HL-60/S4 treated with retinoic acid at 250 ng/mL for 4 days and 3 days (cell line): ENCODE results near the gene RRM2.

Experiments used
- in situ Hi-C: fragments of 300-500 bp; cut with MboI; formaldehyde crosslinking; loops from 2 replicates; pipeline ENCODE4 v1.7.0; 2022; ENCODE audit warnings: low sequenced_read_pairs

The RRM2 gene

GRCh38 chr2:10169581-10169980 lies 47.0 kb downstream of the RRM2 start:
- in situ Hi-C loops = no loop called here

- in situ Hi-C loops = no loop called here
Observed at GRCh38 chr2:10170256-10170655, 47.7 kb downstream of the RRM2 start.

- in situ Hi-C loops = no loop called here
Observed at GRCh38 chr2:10171006-10171800, 48.7 kb downstream of the RRM2 start.

- in situ Hi-C loops = no loop called here
Observed at GRCh38 chr2:10172033-10172871, 49.7 kb downstream of the RRM2 start.

GRCh38 chr2:10173258-10174005 lies 50.9 kb downstream of the RRM2 start:
- in situ Hi-C loops = no loop called here

- in situ Hi-C loops = no loop called here
Observed at GRCh38 chr2:10174173-10174572, 51.6 kb downstream of the RRM2 start.

- in situ Hi-C loops = no loop called here
Observed at GRCh38 chr2:10175441-10175840, 52.9 kb downstream of the RRM2 start.

GRCh38 chr2:10178751-10179150 lies 56.2 kb downstream of the RRM2 start:
- in situ Hi-C loops = no loop called here

GRCh38 chr2:10179422-10179821 lies 56.9 kb downstream of the RRM2 start:
- in situ Hi-C loops = no loop called here

- in situ Hi-C loops = no loop called here
Observed at GRCh38 chr2:10180229-10180628, 57.7 kb downstream of the RRM2 start.
